Skin of body (tissue), 2 donors: ENCODE measurements around the gene CCNYL1. TPM values are rescaled to one million over a fixed set of nuclear protein-coding genes. Genes with fewer than 3 reads are reported as not detected.
"Not testable (repeated sequence)": the region's sequence is repeated elsewhere in the genome, so short reads cannot be mapped to it uniquely, and the experiment has no call there.

Experiments
- DNase-seq: peaks from one replicate; lab custom pipeline; 2025; lab: John Stamatoyannopoulos, UW
- total RNA-seq: library from RNA; depleted of rRNA; stranded (reverse); fragments of >200 nt; gene quantifications from one replicate; pipeline ENCODE4 v1.2.3, GENCODE V29; 2014

Gene CCNYL1
- total RNA-seq, 1 donor from 2014 or later: 7.5 TPM

DNA sequence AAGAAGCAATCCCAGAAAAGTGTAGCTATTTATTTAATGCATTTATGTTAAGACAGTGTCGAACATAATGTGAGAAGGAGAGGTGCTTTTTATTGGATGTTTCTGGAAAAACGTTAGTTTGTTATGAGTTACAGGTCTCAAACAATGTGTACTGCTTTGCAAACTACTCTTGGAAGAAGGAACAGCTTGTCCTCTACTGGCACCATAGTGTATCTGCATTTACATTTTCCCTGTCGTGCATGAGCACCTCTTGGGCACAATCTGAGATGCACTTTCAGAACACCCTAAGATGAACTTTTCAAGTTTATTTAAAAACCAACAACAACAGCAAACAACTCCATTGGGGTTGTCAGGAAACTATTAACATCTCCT, 22.8 kb downstream of the CCNYL1 start:
- no peak for DNase-seq

- no peak for DNase-seq
Observed at GRCh38 chr2:207734636-207735512, 23.4 kb downstream of the CCNYL1 start.

- DNase-seq: not testable (repeated sequence)
Observed at GRCh38 chr2:207735513-207735859, 24.0 kb downstream of the CCNYL1 start.

DNA sequence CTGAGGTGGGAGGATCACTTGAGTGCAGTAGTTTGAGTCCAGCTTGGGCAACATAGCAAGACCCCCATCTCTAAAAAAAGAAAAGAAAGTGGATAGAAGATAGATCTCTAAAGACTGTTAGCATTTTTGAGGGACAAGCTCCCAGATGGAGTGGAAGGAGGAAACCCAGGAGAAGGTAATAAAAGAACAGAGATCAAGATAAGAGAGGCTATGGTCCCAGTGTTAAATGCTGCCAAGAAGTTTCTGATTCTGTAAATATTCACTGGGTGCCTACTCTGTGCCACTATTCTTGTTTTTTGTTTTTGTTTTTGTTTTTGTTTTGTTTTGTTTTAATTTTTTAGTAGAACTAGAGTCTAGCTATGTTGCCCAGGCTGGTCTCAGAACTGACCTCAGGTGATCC, 32.1 kb downstream of the CCNYL1 start:
- no peak for DNase-seq

DNA sequence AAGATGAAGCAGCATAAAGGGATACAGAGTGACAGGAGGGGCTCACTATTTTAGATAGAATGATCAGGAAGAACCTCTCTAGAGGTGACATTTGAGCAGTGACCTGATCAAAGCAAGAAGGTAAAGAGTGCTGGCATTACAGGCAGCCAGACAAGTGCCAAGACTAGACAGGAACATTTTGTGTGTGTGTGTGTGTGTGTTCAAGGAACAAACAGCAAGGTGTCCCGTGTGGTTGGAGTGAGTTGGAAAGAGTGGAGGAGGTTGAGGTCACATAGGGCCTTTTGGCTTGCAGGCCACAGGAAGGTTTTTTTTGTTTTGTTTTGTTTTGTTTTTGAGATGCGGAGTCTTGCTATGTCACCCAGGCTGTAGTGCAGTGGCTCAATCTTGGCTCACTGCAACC, 32.6 kb downstream of the CCNYL1 start:
- no peak for DNase-seq

- DNase-seq: no peak
Observed at GRCh38 chr2:207744451-207744850, 33.0 kb downstream of the CCNYL1 start.

DNA sequence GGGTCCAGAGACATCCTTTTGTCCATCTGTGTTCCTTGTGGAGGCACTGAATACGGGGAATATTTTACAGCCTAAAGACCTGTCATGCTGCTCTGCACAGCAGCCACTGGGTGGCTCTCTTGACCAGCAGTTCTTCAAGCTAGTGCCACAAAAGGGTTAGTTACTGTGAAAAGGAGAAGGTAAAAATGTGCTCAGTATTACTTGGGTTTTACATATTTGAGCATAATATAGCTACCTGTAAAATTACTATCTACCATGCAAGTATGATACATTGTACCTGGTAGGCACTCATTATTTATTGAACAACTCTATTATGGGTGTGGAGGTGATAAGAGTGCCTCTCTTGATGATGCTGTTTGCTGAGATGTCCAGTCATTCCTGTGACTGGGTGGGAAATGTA, 34.7 kb downstream of the CCNYL1 start:
- peak; percentile 71 for DNase-seq

DNA sequence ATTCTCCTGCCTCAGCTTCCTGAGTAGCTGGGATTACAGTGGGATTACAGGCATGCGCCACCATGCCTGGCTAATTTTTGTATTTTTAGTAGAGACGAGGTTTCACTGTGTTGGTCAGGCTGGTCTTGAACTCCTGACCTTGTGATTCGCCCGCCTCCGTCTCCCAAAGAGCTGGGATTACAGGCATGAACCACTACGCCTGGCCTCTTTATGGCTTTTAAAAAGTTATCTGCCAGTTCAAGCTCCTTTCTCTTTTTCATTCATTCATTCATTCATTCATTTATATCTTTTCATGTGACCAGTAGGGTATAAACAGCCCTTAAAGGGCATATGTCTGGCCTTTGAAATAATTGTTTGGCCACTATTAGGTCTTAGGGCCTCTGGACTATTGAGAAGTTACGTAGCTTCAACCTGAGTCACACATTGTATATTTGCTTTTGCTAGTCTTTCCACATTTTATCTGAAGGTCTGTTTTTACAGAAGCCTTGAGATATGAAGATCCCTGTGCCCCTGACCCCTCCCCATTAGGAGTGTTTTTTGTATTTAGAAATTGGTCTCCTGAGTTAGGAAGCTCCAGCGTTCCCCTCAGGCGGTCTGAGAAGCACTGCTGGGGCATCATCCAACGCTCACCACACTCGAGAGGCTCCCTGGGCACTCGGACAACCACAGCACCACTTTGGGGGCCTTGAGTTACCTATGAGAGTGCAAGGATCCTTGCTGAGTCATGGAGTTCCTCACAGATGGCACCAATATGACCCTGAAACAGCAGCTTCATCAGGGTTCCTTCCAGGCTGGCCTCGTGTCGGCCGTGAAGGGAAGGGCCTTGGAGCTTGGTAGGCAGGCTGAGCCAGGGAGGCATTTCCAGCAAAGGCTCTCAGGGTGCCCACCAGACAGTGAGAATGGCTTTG, 36.5 kb downstream of the CCNYL1 start:
- DNase-seq: no peak

GRCh38 chr2:207748993-207749392, 37.6 kb downstream of the CCNYL1 start:
- DNase-seq: no peak

- no peak for DNase-seq
Observed at GRCh38 chr2:207749873-207750272, 38.4 kb downstream of the CCNYL1 start.

DNA sequence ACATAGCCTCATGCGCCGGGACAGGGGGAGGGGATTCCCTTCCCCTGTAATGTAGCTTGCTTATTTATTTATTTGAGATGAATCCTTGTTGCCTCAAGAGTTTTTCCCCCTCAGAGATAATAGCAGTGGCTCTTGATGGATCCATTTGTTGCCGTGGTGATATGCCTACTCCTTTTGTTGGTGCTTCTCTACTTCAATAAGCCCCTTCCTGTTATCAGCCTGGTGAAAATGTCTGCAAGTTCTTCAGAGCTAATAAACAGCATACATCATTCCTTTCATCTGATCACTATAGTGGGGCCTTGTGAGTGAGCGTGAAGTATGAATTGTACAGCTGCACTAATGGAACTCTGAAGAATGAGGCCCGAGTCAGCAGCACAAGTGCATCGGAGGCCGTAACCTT, 38.9 kb downstream of the CCNYL1 start:
- no peak for DNase-seq

GRCh38 chr2:207750876-207751275, 39.4 kb downstream of the CCNYL1 start:
- no peak for DNase-seq

- DNase-seq: not testable (repeated sequence)
Observed at GRCh38 chr2:207753688-207754087, 42.2 kb downstream of the CCNYL1 start.

GRCh38 chr2:207754498-207755383, 43.3 kb downstream of the CCNYL1 start:
- no peak for DNase-seq

- no peak for DNase-seq
Observed at GRCh38 chr2:207758025-207758424, 46.6 kb downstream of the CCNYL1 start.

- DNase-seq: no peak
Observed at GRCh38 chr2:207759890-207760289, 48.5 kb downstream of the CCNYL1 start.

GRCh38 chr2:207760453-207760852, 49.0 kb downstream of the CCNYL1 start:
- no peak for DNase-seq

DNA sequence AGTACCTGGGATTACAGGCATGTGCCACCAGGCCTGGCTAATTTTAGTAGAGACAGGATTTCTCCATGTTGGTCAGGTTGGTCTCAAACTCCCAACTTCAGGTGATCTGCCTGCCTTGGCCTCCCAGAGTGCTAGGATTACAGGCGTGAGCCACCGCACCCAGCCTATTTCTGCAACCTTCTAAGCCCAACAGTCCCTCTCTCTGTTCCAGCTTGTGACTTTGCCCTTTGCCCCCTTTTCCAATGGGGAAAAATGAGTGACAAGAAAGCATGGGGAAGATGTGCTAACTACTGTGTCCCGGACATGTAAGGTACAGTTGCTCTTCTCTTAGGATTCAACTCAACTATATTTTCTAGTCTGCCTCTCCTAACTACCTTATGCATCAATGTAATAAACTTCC, 50.0 kb downstream of the CCNYL1 start:
- DNase-seq: not testable (repeated sequence)

DNA sequence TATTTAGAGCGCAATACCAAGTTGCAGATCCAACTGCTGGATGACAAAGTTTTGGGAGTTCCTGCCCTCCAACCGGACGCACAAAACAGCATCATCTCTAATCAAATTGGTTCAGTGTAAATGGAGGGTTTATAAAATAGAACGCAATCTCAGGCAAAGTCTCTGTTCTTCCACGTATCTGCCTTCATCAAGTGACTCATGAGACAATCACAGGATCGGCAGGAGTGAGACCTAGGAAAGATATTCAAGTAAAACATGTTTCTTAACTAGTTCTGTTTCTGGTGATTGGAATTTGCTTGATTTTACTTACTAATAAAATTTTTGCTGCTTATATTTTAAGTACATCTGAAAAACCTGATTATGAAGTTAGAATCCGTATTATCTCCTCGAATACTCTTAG, 50.7 kb downstream of the CCNYL1 start:
- no peak for DNase-seq

GRCh38 chr2:207763303-207763917, 52.0 kb downstream of the CCNYL1 start:
- no peak for DNase-seq

DNA sequence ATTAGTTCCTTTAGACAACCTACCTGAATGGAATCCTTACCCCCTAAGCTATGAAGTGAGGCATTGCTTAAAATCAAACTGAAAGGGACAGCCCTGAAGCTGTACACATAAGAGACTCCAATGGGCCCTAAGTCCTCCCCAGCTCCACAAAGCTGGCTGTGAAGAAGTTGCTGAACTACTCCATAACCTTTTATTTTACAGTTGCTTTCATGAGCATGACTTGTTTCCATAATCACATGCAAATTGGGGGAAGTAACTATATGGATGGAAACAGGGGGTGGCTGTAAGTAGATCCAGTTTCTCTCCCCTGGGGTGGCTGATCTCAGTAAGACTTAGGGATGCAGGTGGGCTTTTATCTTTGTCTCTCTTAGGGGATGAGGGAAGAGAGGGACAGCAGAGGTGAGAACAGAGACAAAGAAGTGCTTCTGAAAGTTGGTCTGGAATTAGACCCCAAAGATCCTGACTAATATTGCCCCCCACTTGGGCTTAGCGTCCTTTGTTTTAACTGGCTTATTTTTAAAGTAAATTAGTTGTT, 52.7 kb downstream of the CCNYL1 start:
- no peak for DNase-seq
